Upper lobe of left lung (tissue), 6 donors: ENCODE data around the gene BCL2A1. TPM values are rescaled to one million over a fixed set of nuclear protein-coding genes. Genes with fewer than 3 reads are reported as not detected.

Experiments used
- ATAC-seq, 2 donors: fragments of 200-7000 bp; cut with Tn5 transposase; one replicate each; pipeline ENCODE4 v1.9.1; 2022; ENCODE audit warnings: mild to moderate bottlenecking in 2 of 2, moderate library complexity in 2 of 2; ENCODE audit not compliant: low FRiP score in 2 of 2
- DNase-seq, 2 donors: peaks; one replicate each; pipeline ENCODE4 v3.0.0-alpha.2; 2019 to 2020
- H3K27ac ChIP-seq, 4 donors: fragments of 200-600 bp; sonication (generic); one replicate each; pipeline ENCODE4 v1.5.1; 2016 to 2019
- H3K27me3 ChIP-seq, 4 donors: fragments of 200-600 bp; sonication (generic); one replicate each; pipeline ENCODE4 v1.5.1; 2017 to 2019
- H3K36me3 ChIP-seq, 4 donors: fragments of 200-600 bp; sonication (generic); one replicate each; pipeline ENCODE4 v1.5.1; 2016 to 2019
- H3K4me1 ChIP-seq, 4 donors: fragments of 200-600 bp; sonication (generic); one replicate each; pipeline ENCODE4 v1.5.1; 2018 to 2019
- H3K4me3 ChIP-seq, 4 donors: fragments of 200-600 bp; sonication (generic); one replicate each; pipeline ENCODE4 v1.5.1; 2017 to 2019; ENCODE audit warnings: mild to moderate bottlenecking in 2 of 4, moderate library complexity in 1 of 4
- H3K9me3 ChIP-seq, 4 donors: fragments of 200-600 bp; sonication (generic); one replicate each; pipeline ENCODE4 v1.5.1; 2018 to 2019
- CTCF ChIP-seq, 6 experiments: fragments of 450-650 bp in 4 of 6; fragments of 200-600 bp in 2 of 6; sonication (generic) in 2 of 6; IDR thresholded peaks; one replicate each; pipeline ENCODE4 v1.5.1; 2016 to 2019; ENCODE audit warnings: antibody characterized with exemption in 6 of 6
- EP300 ChIP-seq, 4 donors: sonication (generic); formaldehyde crosslinking; IDR thresholded peaks; one replicate each; pipeline ENCODE4 v1.5.1; 2017; ENCODE audit warnings: antibody characterized with exemption in 4 of 4, control low read depth in 2 of 4
- POLR2A ChIP-seq, 4 donors: fragments of 450-650 bp; IDR thresholded peaks; one replicate each; pipeline ENCODE4 v1.5.1; 2016 to 2017; ENCODE audit warnings: antibody characterized with exemption in 4 of 4, mild to moderate bottlenecking in 2 of 4
- POLR2AphosphoS5 ChIP-seq, 2 donors: sonication (generic); formaldehyde crosslinking; IDR thresholded peaks; one replicate each; pipeline ENCODE4 v1.5.1; 2017; ENCODE audit warnings: antibody characterized with exemption in 2 of 2
- WGBS, 2 donors: methylation state at CpG; one replicate each; pipeline ENCODE4 v1.1.5; 2017 to 2018; 5-methylcytosine and 5-hydroxymethylcytosine counted together
- total RNA-seq, 6 donors: library from RNA; depleted of rRNA in 4 of 6; stranded (reverse); fragments of >200 nt in 4 of 6; gene quantifications; one replicate each; pipeline versions ENCODE4 v1.1.0 to v1.2.1, GENCODE V29; 2016 to 2021
- donor health status: DM: no; HTN: no; CAD: no; lungs with moderate emphysema.
- donor health status: DM: no; HTN: yes; CAD: no; lungs with severe emphysema.

The BCL2A1 gene
- total RNA-seq, 6 donors from 2014 or later: 11.5 to 81.9 (median 43.7) TPM

- Histone ChIP-seq H3K4me1 (peaks cover 0 to 13% (median 9%) of the 10 kb centered on the region in 4 donors), H3K27me3 (no peaks in the 10 kb centered on the region), H3K27ac (peak overlapping the region in 2 of 4 donors; percentile 19 to 65), H3K9me3 (no peaks in the 10 kb centered on the region), H3K36me3 (no peaks in the 10 kb centered on the region), H3K4me3 (no peak overlapping the region)
- TF ChIP-seq POLR2A (IDR thresholded peaks at IDR 0.05): peak in 1 of 4 donors; percentile 10
- TF ChIP-seq EP300 (IDR thresholded peaks at IDR 0.05): no peak
- no peak for TF ChIP-seq CTCF (IDR thresholded peaks at IDR 0.05)
- 67 to 74% methylated on average over 7 to 8 of the region's 8 CpGs for WGBS, 2 donors
- DNase-seq (peak in 1 of 2 donors; percentile 36), ATAC-seq (no peak)
Observed at GRCh38 chr15:79973456-79974195, 2.6 kb upstream of the BCL2A1 start.

GRCh38 chr15:79972863-79973262 is 1.9 kb upstream of the BCL2A1 start:
- TF ChIP-seq CTCF (IDR thresholded peaks at IDR 0.05) (no peak), POLR2A (IDR thresholded peaks at IDR 0.05) (no peak), POLR2AphosphoS5 (IDR thresholded peaks at IDR 0.05) (no peak), EP300 (IDR thresholded peaks at IDR 0.05) (no peak)
- Histone ChIP-seq H3K36me3 (no peaks in the 10 kb centered on the region), H3K27ac (peak overlapping the region in 1 of 4 donors; percentile 65), H3K4me3 (no peak overlapping the region), H3K27me3 (no peaks in the 10 kb centered on the region), H3K9me3 (no peaks in the 10 kb centered on the region), H3K4me1 (peaks cover 0 to 6% (median 3%) of the 10 kb centered on the region in 4 donors)
- DNase-seq (no peak), ATAC-seq (no peak)
- WGBS, 2 donors: 59 to 69% methylated on average over 3 of the region's 3 CpGs

- no peak for ATAC-seq
- Histone ChIP-seq H3K27me3 (no peaks in the 10 kb centered on the region), H3K36me3 (no peaks in the 10 kb centered on the region), H3K4me3 (peak overlapping the region in 3 of 4 donors; percentile 18 to 45 (median 34)), H3K27ac (peak overlapping the region; percentile 77 to 83 (median 78)), H3K4me1 (peaks cover 0 to 12% (median 5%) of the 10 kb centered on the region in 4 donors), H3K9me3 (no peaks in the 10 kb centered on the region)
- no peak for DNase-seq
- 89 to 93% methylated on average over 1 of the region's 1 CpG for WGBS, 2 donors
- no peak for TF ChIP-seq POLR2AphosphoS5 (IDR thresholded peaks at IDR 0.05)
- no peak for TF ChIP-seq EP300 (IDR thresholded peaks at IDR 0.05)
- no peak for TF ChIP-seq CTCF (IDR thresholded peaks at IDR 0.05)
- no peak for TF ChIP-seq POLR2A (IDR thresholded peaks at IDR 0.05)
Observed at GRCh38 chr15:79970181-79970580, 815 bp downstream of the BCL2A1 start.

- peaks cover 0 to 12% (median 5%) of the 10 kb centered on the region in 4 donors for H3K4me1 ChIP-seq
- no peak for DNase-seq
- TF ChIP-seq POLR2AphosphoS5 (IDR thresholded peaks at IDR 0.05) (no peak), EP300 (IDR thresholded peaks at IDR 0.05) (no peak), CTCF (IDR thresholded peaks at IDR 0.05) (no peak), POLR2A (IDR thresholded peaks at IDR 0.05) (no peak)
- no peaks in the 10 kb centered on the region for H3K27me3 ChIP-seq
- peak overlapping the region; percentile 40 to 78 (median 59) for H3K27ac ChIP-seq
- 82 to 84% methylated on average over 5 of the region's 5 CpGs for WGBS, 2 donors
- H3K4me3 ChIP-seq: peak overlapping the region in 3 of 4 donors; percentile 7 to 45 (median 13)
- ATAC-seq: no peak
- H3K9me3 ChIP-seq: no peaks in the 10 kb centered on the region
- H3K36me3 ChIP-seq: no peaks in the 10 kb centered on the region
Observed at GRCh38 chr15:79969146-79969545, 1.9 kb downstream of the BCL2A1 start.
